CD4-positive, alpha-beta T cell treated with Interleukin-21 for 1 hour (primary cell): ENCODE data around the gene MCRIP2.
"Not testable (repeated sequence)": the region's sequence is repeated elsewhere in the genome, so short reads cannot be mapped to it uniquely, and the experiment has no call there.

Experiments
- DNase-seq: peaks from one replicate; pipeline ENCODE4 v3.0.0-alpha.2; 2020

Gene MCRIP2

GRCh38 chr16:641326-642188 lies at the start of gene MCRIP2:
Gene MCRIP2 (plus strand): TSS chr16:641828. CDS start chr16:641992, 164 bp downstream.
- DNase-seq, result peak; percentile 72

GRCh38 chr16:591892-592517 lies 49.6 kb upstream of the MCRIP2 start:
- no peak for DNase-seq

- DNase-seq, result no peak
These were observed 48.9 kb upstream of the MCRIP2 start for GRCh38 chr16:592518-593306.

GRCh38 chr16:593406-593805 lies 48.2 kb upstream of the MCRIP2 start:
- DNase-seq, result no peak

- DNase-seq, result no peak
These were observed 47.8 kb upstream of the MCRIP2 start for GRCh38 chr16:593807-594206.

GRCh38 chr16:595094-595528 lies 46.5 kb upstream of the MCRIP2 start:
- no peak for DNase-seq

- no peak for DNase-seq
These were observed 45.5 kb upstream of the MCRIP2 start for GRCh38 chr16:595942-596735.

GRCh38 chr16:596736-597060 lies 44.9 kb upstream of the MCRIP2 start:
- DNase-seq, result no peak

GRCh38 chr16:597655-598054 lies 44.0 kb upstream of the MCRIP2 start:
- not testable (repeated sequence) for DNase-seq

- no peak for DNase-seq
These were observed 42.5 kb upstream of the MCRIP2 start for GRCh38 chr16:598823-599739.

- DNase-seq, result no peak
These were observed 40.8 kb upstream of the MCRIP2 start for GRCh38 chr16:600781-601180.

GRCh38 chr16:603933-604332 lies 37.7 kb upstream of the MCRIP2 start:
- no peak for DNase-seq

- no peak for DNase-seq
These were observed 34.8 kb upstream of the MCRIP2 start for GRCh38 chr16:606656-607307.

- DNase-seq, result no peak
These were observed 33.6 kb upstream of the MCRIP2 start for GRCh38 chr16:608019-608418.

- no peak for DNase-seq
These were observed 32.3 kb upstream of the MCRIP2 start for GRCh38 chr16:609316-609715.

- DNase-seq, result no peak
These were observed 31.6 kb upstream of the MCRIP2 start for GRCh38 chr16:609984-610383.

GRCh38 chr16:610513-611381 lies 30.9 kb upstream of the MCRIP2 start:
- peak; percentile 61 for DNase-seq

- DNase-seq, result no peak
These were observed 26.5 kb upstream of the MCRIP2 start for GRCh38 chr16:615122-615521.

- no peak for DNase-seq
These were observed 24.7 kb upstream of the MCRIP2 start for GRCh38 chr16:616733-617586.
